Vagina (tissue), 2 donors: Measurements from ENCODE around the gene TBC1D8.

Experiments used
- POLR2A ChIP-seq, 2 donors: fragments of 450-650 bp; IDR thresholded peaks; one replicate each; pipeline ENCODE4 v1.6.1; 2017; ENCODE audit warnings: antibody characterized with exemption in 2 of 2, mild to moderate bottlenecking in 2 of 2, moderate library complexity in 2 of 2
- POLR2AphosphoS5 ChIP-seq, 2 donors: sonication (generic); formaldehyde crosslinking; IDR thresholded peaks; one replicate each; pipeline ENCODE4 v1.9.0; 2017; ENCODE audit warnings: antibody characterized with exemption in 2 of 2, mild to moderate bottlenecking in 2 of 2, low read depth in 1 of 2; ENCODE audit not compliant: insufficient read depth in 1 of 2
- TF ChIP-seq, protein P1 (sequence below), 3 experiments: fragments of 450-650 bp in 2 of 3; fragments of 200-600 bp in 1 of 3; sonication (generic) in 1 of 3; IDR thresholded peaks; one replicate each; pipeline ENCODE4 v1.5.1; 2017 to 2019; ENCODE audit warnings: antibody characterized with exemption in 3 of 3, mild to moderate bottlenecking in 2 of 3, moderate library complexity in 2 of 3

DNA sequence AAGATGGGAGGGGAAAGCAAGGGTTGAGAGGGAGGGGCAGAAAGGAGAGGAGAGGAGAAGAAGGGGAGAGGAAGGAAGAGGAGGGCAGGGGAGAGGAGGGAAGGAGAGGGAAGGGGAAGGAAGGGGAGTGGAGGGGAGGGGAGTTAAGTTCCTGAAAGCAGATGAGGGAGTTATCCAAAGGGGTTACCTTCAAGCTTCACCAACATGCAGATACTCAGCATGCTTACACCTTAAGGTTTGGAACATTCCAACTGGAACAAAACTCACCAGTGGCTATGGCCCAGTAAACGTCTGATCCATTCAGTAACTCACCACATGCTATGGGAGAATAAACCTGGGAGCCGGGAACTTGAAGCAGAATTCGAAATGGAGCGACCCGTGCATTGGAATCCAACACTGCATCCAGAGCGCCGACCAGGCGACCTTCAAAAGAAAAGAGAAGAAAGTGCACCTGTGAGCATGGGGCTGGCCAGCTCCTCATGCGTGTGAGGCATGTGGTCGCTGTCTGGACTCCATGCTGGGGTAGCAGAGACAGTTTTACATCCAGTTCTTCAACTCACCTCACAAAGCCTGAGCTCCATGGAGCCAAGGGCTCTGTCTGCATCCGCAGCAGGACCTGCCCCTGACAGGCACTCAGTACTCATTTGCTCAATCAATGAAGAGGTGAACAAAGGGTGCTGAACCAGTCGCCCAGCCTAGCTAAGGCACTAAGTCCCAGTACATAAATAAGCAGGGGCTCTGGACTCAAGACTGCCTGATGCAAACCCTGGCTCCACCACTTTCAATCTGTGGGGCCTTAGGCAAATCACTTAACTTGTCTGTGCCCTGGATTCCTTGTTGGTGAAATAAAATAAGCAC, 61.0 kb downstream of the TBC1D8 start:
- TF ChIP-seq, protein P1, sequence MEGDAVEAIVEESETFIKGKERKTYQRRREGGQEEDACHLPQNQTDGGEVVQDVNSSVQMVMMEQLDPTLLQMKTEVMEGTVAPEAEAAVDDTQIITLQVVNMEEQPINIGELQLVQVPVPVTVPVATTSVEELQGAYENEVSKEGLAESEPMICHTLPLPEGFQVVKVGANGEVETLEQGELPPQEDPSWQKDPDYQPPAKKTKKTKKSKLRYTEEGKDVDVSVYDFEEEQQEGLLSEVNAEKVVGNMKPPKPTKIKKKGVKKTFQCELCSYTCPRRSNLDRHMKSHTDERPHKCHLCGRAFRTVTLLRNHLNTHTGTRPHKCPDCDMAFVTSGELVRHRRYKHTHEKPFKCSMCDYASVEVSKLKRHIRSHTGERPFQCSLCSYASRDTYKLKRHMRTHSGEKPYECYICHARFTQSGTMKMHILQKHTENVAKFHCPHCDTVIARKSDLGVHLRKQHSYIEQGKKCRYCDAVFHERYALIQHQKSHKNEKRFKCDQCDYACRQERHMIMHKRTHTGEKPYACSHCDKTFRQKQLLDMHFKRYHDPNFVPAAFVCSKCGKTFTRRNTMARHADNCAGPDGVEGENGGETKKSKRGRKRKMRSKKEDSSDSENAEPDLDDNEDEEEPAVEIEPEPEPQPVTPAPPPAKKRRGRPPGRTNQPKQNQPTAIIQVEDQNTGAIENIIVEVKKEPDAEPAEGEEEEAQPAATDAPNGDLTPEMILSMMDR (IDR thresholded peaks at IDR 0.05), result no peak
- TF ChIP-seq POLR2A (IDR thresholded peaks at IDR 0.05) (no peak), POLR2AphosphoS5 (IDR thresholded peaks at IDR 0.05; ENCODE audit: insufficient read depth in 1 of 2, low read depth in 1 of 2) (no peak)
